Activated T-helper 2 cell treated with anti-CD3 and anti-CD28 coated beads, Interferon-gamma antibody, Interleukin-2, Interleukin-4, amounts not matched to agents 10 μg/mL and 5 μg/mL and 100 μg/mL, durations not matched to agents 14 hours and 24 hours and 36 hours (primary cell): ENCODE results near the gene PRICKLE4. TPM values are rescaled to one million over a fixed set of nuclear protein-coding genes. Genes with fewer than 3 reads are reported as not detected.

Experiments
- DNase-seq: peaks from one replicate; pipeline ENCODE4 v3.0.0; 2021; ENCODE audit warnings: low spot score
- H3K27ac Mint-ChIP-seq: one replicate; pipeline ENCODE4 v1.8.0; 2021; ENCODE audit warnings: mixed read lengths
- H3K27me3 Mint-ChIP-seq: one replicate; pipeline ENCODE4 v1.8.0; 2021; ENCODE audit warnings: low read depth, mixed read lengths
- H3K36me3 Mint-ChIP-seq: one replicate; pipeline ENCODE4 v1.8.0; 2021; ENCODE audit warnings: low read depth, mixed read lengths
- H3K4me1 Mint-ChIP-seq: one replicate; pipeline ENCODE4 v1.8.0; 2021; ENCODE audit warnings: low read depth, mixed read lengths
- H3K4me3 Mint-ChIP-seq: one replicate; pipeline ENCODE4 v1.8.0; 2021; ENCODE audit warnings: low read depth, mild to moderate bottlenecking, moderate library complexity, mixed read lengths
- H3K9me3 Mint-ChIP-seq: one replicate; pipeline ENCODE4 v1.8.0; 2021; ENCODE audit warnings: mixed read lengths
- intact Hi-C: fragments of 100-400 bp; cut with micrococcal nuclease; formaldehyde crosslinking; loops from one replicate; pipeline ENCODE4 v1.15.1; 2023
- total RNA-seq: library from RNA; stranded (reverse); gene quantifications from 2 replicates; pipeline ENCODE4 v1.2.3, GENCODE V29; 2022

PRICKLE4 gene
- total RNA-seq, 1 donor from 2014 or later: not detected

DNA sequence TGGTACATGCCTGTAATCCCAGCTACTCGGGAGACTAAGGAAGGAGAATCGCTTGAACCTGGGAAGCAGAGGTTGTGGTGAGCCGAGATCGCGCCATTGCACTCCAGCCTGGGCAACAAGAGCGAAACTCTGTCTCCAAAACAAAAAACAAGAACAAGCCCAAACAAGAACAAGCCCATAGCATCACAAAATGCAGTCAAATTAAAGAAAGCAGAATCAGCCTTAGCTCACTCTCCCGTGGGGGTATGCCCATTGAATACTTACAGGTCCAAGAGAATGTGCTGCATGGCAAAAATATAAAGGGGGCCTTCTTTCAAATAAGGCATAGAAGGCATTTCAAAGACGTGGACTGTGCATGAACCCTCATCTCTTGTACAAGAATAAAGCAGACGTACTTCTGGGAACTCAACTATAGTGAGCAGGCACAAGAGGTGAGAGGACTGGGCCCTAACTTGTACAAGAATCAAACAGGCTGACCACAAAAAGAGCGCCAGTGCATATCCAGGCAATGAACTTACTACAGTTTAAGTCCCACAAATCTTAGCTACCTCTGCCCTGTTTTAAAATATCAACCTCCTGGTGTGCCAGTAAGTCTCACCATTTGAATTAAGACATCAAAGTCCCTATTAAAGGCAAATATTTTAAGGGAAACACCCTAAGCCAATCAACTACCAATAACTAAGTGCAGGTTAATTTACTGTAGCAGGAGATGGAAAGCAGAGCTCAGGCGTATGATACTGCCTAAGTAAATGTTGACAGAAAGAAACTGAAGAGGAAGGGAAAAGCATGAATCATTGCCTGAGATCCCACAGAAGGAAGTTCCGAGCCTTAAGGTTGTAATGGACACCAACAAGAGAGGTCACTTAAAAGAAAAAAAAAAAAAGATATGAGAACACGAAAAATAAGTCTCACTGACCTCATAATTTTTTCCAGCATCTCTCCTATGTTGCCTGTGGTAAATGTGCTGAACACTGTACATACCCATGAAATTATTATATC, 44.3 kb downstream of the PRICKLE4 start:
- Mint-ChIP-seq H3K36me3 (no peaks in the 10 kb centered on the region), H3K27me3 (no peaks in the 10 kb centered on the region), H3K4me3 (no peak overlapping the region), H3K9me3 (no peaks in the 10 kb centered on the region), H3K27ac (no peak overlapping the region), H3K4me1 (no peaks in the 10 kb centered on the region)
- no peak for DNase-seq
- intact Hi-C loops: no loop called here

DNA sequence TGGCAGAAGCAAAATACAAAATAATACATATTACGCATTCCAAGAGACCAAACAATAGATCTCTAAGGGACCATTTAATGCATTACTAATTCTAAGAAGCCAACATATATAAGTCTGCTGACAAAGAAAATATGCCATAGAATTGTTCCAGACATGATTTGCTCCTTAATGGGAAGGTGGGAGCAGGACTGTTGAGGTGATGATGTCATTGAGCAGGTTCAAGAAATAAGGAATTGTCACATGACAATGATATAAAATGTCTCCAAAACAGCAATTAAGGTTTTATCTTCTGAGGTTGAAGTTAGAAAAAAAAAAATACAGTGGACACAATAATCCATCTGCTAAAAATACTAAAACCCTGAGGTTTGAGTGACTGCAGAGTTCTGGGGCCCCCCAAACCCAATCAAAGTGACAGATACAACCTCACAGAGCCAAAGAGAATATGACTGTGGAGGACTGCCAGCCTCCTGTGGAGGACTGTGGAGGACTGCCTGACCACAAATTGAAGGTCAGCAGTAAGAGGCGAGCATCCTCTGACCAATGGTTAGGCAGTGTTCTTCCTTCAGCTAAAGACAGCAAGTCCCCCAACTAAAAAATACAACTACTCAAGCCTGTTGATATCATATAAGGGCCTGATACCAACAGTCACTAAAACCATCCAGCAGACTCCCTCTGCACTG, 45.9 kb downstream of the PRICKLE4 start:
- Mint-ChIP-seq H3K36me3 (no peaks in the 10 kb centered on the region), H3K27ac (no peak overlapping the region), H3K27me3 (no peaks in the 10 kb centered on the region), H3K9me3 (no peaks in the 10 kb centered on the region), H3K4me3 (no peak overlapping the region), H3K4me1 (no peaks in the 10 kb centered on the region)
- no peak for DNase-seq
- intact Hi-C loops: no loop called here

DNA sequence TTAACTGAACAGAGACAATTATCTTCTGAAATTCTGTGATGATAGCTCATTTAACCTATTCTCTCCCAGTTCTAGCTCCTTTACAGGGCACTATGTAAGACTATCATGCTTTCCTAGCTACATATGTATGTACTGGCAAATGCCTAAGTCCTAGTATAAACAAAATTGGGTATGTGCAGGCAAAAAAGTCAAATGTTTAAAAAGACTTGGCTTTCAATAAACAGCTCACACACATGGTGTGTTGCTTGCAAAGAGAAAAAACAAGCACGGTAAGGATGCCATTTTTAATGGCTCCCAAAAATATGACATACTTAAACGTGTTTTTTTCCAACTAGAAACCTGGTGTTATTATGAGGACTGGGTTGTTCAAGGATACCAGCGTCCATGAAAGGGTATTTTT, 51.7 kb downstream of the PRICKLE4 start:
- Mint-ChIP-seq H3K4me1 (peaks cover 3% of the 10 kb centered on the region), H3K4me3 (no peak overlapping the region), H3K27me3 (no peaks in the 10 kb centered on the region), H3K27ac (no peak overlapping the region), H3K9me3 (no peaks in the 10 kb centered on the region), H3K36me3 (no peaks in the 10 kb centered on the region)
- DNase-seq: no peak
- intact Hi-C loops: no loop called here

DNA sequence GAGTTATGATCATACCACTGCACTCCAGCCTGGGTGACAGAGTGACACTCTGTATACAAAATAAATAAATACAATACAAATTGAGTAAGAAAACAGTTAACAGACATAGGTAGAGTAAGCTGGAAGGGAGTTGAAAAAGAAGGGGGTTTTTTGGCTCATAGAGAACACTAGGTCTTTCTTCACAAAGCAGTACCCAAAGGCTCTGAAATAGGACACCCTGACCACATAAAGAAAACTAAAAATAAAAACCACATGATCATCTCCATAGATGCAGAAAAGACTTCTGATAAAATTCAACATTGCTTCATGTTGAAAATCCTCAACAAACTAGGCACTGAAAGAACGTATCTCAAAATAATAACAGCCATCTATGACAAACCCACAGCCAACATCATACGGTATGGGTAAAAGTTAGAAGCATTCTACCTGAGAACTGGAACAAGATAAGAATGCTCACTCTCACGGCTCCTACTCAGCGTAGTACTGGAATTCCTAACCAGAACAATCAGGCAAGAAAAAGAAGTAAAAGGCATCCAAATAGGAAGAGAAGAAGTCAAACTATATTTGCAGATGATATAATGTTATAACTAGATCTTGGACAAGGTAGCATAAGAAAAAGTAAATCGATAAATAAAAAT, 55.6 kb downstream of the PRICKLE4 start:
- DNase-seq: no peak
- intact Hi-C loops: no loop called here
- Mint-ChIP-seq H3K27ac (no peak overlapping the region), H3K9me3 (no peaks in the 10 kb centered on the region), H3K36me3 (no peaks in the 10 kb centered on the region), H3K4me1 (peaks cover 3% of the 10 kb centered on the region), H3K27me3 (no peaks in the 10 kb centered on the region), H3K4me3 (no peak overlapping the region)

DNA sequence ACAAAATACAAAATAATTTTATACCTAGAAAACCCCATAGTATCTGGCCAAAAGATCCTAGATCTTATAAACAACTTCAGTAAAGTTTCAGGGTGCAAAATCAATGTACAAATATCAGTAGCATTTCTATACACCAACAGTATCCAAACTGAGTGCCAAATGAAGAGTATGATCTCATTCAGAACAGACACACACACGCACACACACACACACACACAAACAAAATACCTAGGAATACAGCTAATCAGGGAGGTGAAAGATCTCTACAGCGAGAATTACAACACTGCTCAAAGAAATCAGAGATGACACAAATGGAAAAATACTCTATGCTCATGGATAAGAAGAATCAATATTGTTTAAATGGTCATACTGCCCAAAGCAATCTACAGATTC, 56.1 kb downstream of the PRICKLE4 start:
- Mint-ChIP-seq H3K27me3 (no peaks in the 10 kb centered on the region), H3K4me3 (no peak overlapping the region)
- intact Hi-C loops: no loop called here

More for the DNA sequence above, 56.1 kb downstream of the PRICKLE4 start:
- H3K4me1 Mint-ChIP-seq: peaks cover 3% of the 10 kb centered on the region
- H3K27ac Mint-ChIP-seq: no peak overlapping the region
- no peak for DNase-seq
- no peaks in the 10 kb centered on the region for H3K9me3 Mint-ChIP-seq
- no peaks in the 10 kb centered on the region for H3K36me3 Mint-ChIP-seq

Other genes starting within 250 kb of the PRICKLE4 start
- 9.6 and 9.7 TPM in 2 replicates for gene FOXP4, start 234.4 kb upstream of the PRICKLE4 start, total RNA-seq
- not detected in 2 replicates for gene MDFI, start 142.3 kb upstream of the PRICKLE4 start, total RNA-seq
- 11.2 and 13.4 TPM in 2 replicates for gene TFEB, start 45.2 kb upstream of the PRICKLE4 start, total RNA-seq
- not detected in 2 replicates for gene PGC, start 33.4 kb upstream of the PRICKLE4 start, total RNA-seq
- 4.7 and 5.8 TPM in 2 replicates for gene FRS3, start 882 bp upstream of the PRICKLE4 start, total RNA-seq
- 308 and 316 TPM in 2 replicates for gene TOMM6, start 6.9 kb downstream of the PRICKLE4 start, total RNA-seq
- 6.1 and 6.4 TPM in 2 replicates for gene USP49, start 114.6 kb downstream of the PRICKLE4 start, total RNA-seq
- gene MED20, start 140.4 kb downstream of the PRICKLE4 start, total RNA-seq: 23.7 and 24.3 TPM in 2 replicates
- gene BYSL, start 140.7 kb downstream of the PRICKLE4 start, total RNA-seq: 58.2 and 60.5 TPM in 2 replicates
- 207 and 217 TPM in 2 replicates for gene CCND3, start 161.0 kb downstream of the PRICKLE4 start, total RNA-seq